ENCODE data around the gene TLR5. TPM values are rescaled to one million over a fixed set of nuclear protein-coding genes. Genes with fewer than 3 reads are reported as not detected.

TLR5 gene
- total and polyA plus RNA-seq, 2 donors from 2014 or later = 3.7 to 31.3 TPM

GRCh38 chr1:223077247-223077833 lies 65.7 kb downstream of the TLR5 start:
- TF ChIP-seq, protein P1, sequence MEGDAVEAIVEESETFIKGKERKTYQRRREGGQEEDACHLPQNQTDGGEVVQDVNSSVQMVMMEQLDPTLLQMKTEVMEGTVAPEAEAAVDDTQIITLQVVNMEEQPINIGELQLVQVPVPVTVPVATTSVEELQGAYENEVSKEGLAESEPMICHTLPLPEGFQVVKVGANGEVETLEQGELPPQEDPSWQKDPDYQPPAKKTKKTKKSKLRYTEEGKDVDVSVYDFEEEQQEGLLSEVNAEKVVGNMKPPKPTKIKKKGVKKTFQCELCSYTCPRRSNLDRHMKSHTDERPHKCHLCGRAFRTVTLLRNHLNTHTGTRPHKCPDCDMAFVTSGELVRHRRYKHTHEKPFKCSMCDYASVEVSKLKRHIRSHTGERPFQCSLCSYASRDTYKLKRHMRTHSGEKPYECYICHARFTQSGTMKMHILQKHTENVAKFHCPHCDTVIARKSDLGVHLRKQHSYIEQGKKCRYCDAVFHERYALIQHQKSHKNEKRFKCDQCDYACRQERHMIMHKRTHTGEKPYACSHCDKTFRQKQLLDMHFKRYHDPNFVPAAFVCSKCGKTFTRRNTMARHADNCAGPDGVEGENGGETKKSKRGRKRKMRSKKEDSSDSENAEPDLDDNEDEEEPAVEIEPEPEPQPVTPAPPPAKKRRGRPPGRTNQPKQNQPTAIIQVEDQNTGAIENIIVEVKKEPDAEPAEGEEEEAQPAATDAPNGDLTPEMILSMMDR (IDR thresholded peaks at IDR 0.05; ENCODE audit: borderline replicate concordance, extremely low read depth, insufficient read depth) = no peak
- no peaks in the 10 kb centered on the region for H3K36me3 ChIP-seq (ENCODE audit: control insufficient read depth in 2 of 3, insufficient read depth in 3 of 3, low read length in 3 of 3)
- no peaks in the 10 kb centered on the region for H3K4me1 ChIP-seq (ENCODE audit: control insufficient read depth in 2 of 3, insufficient read depth in 2 of 3, low read depth in 1 of 3, low read length in 3 of 3)
- H3K4me3 ChIP-seq (ENCODE audit: low read length in 3 of 3) = no peak overlapping the region
- peak in 2 of 5 donors; percentile 38 to 75 for DNase-seq
- FAIRE-seq = no peak
- intact Hi-C loops (cut with DNase I) = no loop called here
- H3K27ac ChIP-seq (ENCODE audit: low read depth in 2 of 2, low read length in 2 of 2) = peak overlapping the region; percentile 10 to 11
- no peaks in the 10 kb centered on the region for H3K9me3 ChIP-seq (ENCODE audit: control insufficient read depth in 2 of 3, insufficient read depth in 1 of 3, low read length in 3 of 3)
- no peaks in the 10 kb centered on the region for H3K27me3 ChIP-seq (ENCODE audit: control insufficient read depth, insufficient read depth, low read length)
- no peak overlapping the region for H3K9ac ChIP-seq (ENCODE audit: low read length in 3 of 3)

DNA sequence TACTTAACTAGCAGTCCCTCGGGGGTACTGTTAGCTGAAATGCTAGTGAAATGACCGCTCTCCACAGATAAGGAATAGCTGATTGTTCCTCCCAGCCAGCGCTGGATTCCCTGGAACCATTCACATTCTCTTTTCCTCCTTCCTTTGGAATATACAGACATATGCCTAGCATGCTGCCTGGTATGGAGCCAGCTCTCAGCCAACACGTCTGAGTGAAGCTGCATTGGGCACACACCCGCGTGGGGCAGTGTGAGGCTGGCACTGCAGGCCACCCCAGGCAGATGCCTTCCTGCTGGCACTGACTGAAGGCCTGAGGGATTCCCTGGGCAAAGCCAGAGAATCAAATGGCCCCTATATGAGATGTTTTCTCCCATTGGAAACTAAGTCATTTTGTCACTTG lies 66.7 kb downstream of the TLR5 start:
- Histone ChIP-seq H3K27ac (ENCODE audit: low read depth in 2 of 2, low read length in 2 of 2) (no peak overlapping the region), H3K4me1 (ENCODE audit: control insufficient read depth in 2 of 3, insufficient read depth in 2 of 3, low read depth in 1 of 3, low read length in 3 of 3) (no peaks in the 10 kb centered on the region)

DNA sequence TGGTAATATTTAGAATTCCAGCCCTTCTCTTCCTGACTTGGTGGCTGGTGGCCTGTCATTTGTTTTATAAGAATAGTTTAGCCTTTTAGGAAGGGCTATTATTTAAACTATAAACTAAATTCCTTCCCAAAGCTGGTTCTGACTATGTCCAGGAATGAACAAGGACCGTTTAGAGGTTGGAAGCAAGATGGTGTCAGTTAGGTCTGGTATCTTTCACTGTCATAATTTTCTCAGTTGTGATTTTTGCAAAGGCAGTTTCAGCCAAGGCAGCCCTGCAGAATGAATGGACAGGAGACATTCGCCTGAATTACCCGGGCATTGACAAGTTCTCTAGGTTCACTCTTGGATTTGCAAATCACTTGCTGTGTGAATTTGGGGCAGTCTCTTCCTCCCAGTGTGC lies 67.2 kb downstream of the TLR5 start:
- DNase-seq (no peak), FAIRE-seq (no peak)
- TF ChIP-seq, protein P1 (IDR thresholded peaks at IDR 0.05; ENCODE audit: borderline replicate concordance, extremely low read depth, insufficient read depth) = no peak
- Histone ChIP-seq H3K27ac (ENCODE audit: low read depth in 2 of 2, low read length in 2 of 2) (no peak overlapping the region), H3K9ac (ENCODE audit: low read length in 3 of 3) (no peak overlapping the region), H3K9me3 (ENCODE audit: control insufficient read depth in 2 of 3, insufficient read depth in 1 of 3, low read length in 3 of 3) (no peaks in the 10 kb centered on the region), H3K27me3 (ENCODE audit: control insufficient read depth, insufficient read depth, low read length) (no peaks in the 10 kb centered on the region), H3K4me3 (ENCODE audit: low read length in 3 of 3) (no peak overlapping the region), H3K4me1 (ENCODE audit: control insufficient read depth in 2 of 3, insufficient read depth in 2 of 3, low read depth in 1 of 3, low read length in 3 of 3) (no peaks in the 10 kb centered on the region), H3K36me3 (ENCODE audit: control insufficient read depth in 2 of 3, insufficient read depth in 3 of 3, low read length in 3 of 3) (no peaks in the 10 kb centered on the region)
- intact Hi-C loops (cut with DNase I) = no loop called here

More for the DNA sequence above, 66.7 kb downstream of the TLR5 start:
- Histone ChIP-seq H3K4me3 (ENCODE audit: low read length in 3 of 3) (no peak overlapping the region), H3K9me3 (ENCODE audit: control insufficient read depth in 2 of 3, insufficient read depth in 1 of 3, low read length in 3 of 3) (no peaks in the 10 kb centered on the region), H3K9ac (ENCODE audit: low read length in 3 of 3) (no peak overlapping the region), H3K36me3 (ENCODE audit: control insufficient read depth in 2 of 3, insufficient read depth in 3 of 3, low read length in 3 of 3) (no peaks in the 10 kb centered on the region), H3K27me3 (ENCODE audit: control insufficient read depth, insufficient read depth, low read length) (no peaks in the 10 kb centered on the region)
- FAIRE-seq (no peak), DNase-seq (no peak)
- intact Hi-C loops (cut with DNase I) = no loop called here
- TF ChIP-seq, protein P1 (IDR thresholded peaks at IDR 0.05; ENCODE audit: borderline replicate concordance, extremely low read depth, insufficient read depth) = no peak

Measured in kidney (tissue), 14 donors.